Measurements from ENCODE around the gene PRSS21. TPM values are rescaled to one million over a fixed set of nuclear protein-coding genes. Genes with fewer than 3 reads are reported as not detected.

The PRSS21 gene
- total RNA-seq, 1 donor from 2014 or later = 17.1 TPM

DNA sequence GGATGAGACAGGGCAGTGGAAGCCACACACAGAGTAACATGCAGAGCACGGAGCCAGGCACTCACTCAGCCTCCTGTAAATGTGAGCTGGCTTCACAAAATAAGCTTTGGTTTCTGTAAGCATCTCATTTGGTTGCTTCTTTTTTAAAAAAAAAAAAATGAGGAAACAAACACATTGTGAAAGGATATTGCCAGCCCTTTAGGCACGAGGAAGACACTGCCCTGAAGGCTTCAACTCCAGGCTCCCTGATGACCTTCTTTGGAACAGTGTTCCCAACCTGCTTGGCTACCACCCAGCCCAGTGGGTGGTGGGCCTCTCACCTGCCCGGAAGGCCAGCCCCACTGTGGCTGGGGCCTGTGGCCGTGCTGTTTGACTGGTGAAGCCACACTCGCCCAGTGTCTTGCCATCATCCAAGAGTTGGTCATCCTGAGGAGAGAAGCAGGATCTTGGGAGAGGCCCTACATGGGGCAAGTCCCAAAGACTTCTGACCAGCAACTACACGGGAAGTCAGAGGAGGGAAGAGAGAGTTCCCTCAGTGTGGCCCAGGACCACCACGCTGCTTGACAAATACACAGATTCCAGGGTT, 41.8 kb upstream of the PRSS21 start:
- Histone ChIP-seq H3K9me3 (no peaks in the 10 kb centered on the region), H3K36me3 (peaks cover 45% of the 10 kb centered on the region), H3K4me3 (no peak overlapping the region), H3K27me3 (no peaks in the 10 kb centered on the region), H3K27ac (no peak overlapping the region), H3K4me1 (peaks cover 24% of the 10 kb centered on the region)
- TF ChIP-seq, protein P1, sequence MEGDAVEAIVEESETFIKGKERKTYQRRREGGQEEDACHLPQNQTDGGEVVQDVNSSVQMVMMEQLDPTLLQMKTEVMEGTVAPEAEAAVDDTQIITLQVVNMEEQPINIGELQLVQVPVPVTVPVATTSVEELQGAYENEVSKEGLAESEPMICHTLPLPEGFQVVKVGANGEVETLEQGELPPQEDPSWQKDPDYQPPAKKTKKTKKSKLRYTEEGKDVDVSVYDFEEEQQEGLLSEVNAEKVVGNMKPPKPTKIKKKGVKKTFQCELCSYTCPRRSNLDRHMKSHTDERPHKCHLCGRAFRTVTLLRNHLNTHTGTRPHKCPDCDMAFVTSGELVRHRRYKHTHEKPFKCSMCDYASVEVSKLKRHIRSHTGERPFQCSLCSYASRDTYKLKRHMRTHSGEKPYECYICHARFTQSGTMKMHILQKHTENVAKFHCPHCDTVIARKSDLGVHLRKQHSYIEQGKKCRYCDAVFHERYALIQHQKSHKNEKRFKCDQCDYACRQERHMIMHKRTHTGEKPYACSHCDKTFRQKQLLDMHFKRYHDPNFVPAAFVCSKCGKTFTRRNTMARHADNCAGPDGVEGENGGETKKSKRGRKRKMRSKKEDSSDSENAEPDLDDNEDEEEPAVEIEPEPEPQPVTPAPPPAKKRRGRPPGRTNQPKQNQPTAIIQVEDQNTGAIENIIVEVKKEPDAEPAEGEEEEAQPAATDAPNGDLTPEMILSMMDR (IDR thresholded peaks at IDR 0.05) = no peak
- DNase-seq (peak; percentile 56), ATAC-seq (no peak)
- intact Hi-C loops (cut with DNase I) = no loop called here

DNA sequence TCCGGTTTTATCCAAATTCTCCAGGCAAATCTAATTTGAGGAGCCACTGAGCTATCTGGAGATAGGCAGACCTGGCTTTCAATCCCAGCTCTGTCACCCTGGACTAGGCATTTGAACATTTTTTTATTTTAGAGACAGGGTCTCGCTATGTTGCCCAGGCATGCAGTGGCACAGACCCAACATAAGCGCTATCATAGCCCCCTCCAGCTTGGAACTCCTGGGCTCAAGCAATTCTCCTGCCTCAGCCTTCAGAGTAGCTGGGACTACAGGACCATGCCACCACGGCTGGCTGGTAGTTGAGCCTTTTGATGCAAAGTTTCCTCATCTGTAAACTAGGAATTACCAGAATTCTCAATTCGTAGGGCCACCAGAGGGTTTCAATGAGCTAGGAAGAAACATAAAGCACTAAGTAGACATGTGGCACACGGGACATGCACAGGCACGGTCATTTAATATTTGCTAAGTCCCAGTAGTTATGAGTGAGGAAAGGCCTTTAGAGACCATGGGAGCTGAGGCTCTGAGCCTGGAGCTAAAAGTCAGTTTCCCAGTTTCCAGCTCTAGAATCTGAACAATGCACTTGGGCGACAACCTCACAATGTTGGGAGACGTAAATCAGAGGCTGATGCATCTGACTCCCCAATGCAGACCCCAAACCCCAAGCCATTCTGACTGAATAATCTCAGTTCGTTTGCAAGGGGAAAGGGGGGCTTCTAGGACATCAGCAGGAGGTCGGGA, 41.1 kb upstream of the PRSS21 start:
- Histone ChIP-seq H3K27ac (peak overlapping the region; percentile 78), H3K4me1 (peaks cover 24% of the 10 kb centered on the region)
- DNase-seq = no peak

DNA sequence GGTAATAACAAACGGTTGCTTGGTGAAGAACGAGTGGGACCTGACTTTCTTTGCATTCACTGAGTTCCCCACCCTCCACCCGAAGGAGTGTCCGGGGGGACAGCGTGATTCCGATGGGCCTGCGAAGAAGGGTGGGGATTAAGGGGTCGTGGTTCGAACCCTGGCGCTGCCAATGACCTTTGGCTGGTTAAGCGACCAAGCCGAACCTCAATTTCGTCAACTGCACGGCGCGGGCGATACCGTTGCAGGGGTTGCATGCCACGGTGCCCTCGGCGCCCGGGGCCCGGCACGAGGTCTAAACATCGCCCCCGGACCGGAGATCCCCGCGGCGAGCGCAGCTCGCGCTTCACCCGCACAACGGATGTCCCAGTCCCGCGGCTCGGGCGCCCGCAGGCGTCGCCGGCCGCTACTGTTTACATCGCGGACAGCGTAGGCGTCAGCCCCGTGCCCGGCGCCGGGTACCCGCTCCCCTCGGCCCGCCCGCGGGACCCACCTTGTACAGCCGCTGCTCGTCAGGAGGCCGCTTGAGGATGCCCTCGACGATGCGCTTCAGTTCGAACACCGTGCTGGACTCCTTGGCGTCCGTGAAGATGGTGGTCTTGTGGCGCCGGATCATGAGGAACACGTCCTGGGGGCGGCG, 40.4 kb upstream of the PRSS21 start:
- peak overlapping the region; percentile 90 for H3K4me3 ChIP-seq
- TF ChIP-seq, protein P1 (IDR thresholded peaks at IDR 0.05) = no peak
- DNase-seq (peak; percentile 77), ATAC-seq (peak; percentile 5)
- peaks cover 24% of the 10 kb centered on the region for H3K4me1 ChIP-seq
- H3K27me3 ChIP-seq = no peaks in the 10 kb centered on the region
- intact Hi-C loops (cut with DNase I) = no loop called here
- H3K36me3 ChIP-seq = peaks cover 31% of the 10 kb centered on the region
- H3K27ac ChIP-seq = peak overlapping the region; percentile 78
- H3K9me3 ChIP-seq = no peaks in the 10 kb centered on the region

More for the DNA sequence above, 41.1 kb upstream of the PRSS21 start:
- Histone ChIP-seq H3K9me3 (no peaks in the 10 kb centered on the region), H3K27me3 (no peaks in the 10 kb centered on the region), H3K4me3 (peak overlapping the region; percentile 90), H3K36me3 (peaks cover 37% of the 10 kb centered on the region)
- TF ChIP-seq, protein P1 (IDR thresholded peaks at IDR 0.05) = no peak
- intact Hi-C loops (cut with DNase I) = no loop called here
- ATAC-seq = no peak

DNA sequence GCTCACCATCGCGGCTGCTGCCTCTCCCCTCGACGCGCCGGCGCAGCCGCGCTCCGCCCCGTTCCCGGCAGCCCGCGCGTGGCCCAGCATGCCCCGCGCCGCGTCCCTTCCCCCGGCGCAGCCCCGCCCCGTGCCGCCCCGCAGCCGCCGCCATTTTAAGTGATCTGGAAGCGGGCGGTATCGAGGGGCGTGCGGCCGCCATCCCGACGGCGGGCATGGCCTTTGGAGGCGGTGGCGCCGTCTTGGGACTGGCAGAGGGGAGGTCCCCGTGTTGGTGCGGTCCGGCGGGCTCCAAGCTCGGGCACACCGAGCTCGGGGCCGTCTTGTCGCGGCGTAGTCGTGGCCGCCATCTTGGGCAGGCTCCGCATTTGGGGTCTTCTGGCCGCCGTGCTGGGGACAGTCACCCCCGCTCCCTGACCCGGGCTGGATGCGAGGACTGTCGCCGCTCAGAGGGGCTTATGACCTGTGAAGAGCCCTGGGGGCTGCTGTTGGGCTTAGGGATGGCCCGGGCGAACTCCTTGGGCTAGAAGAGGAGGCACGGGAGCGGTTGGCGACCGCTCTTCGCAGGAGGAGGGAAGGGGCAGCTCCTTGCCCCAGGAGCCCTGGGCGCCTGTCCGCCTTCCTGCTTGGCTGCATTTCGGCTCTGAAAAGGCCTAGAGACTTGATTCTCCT, 39.7 kb upstream of the PRSS21 start, which contains the start of gene ELOB:
ELOB (minus strand) TSS at position 50 of the 672 bp plus-strand sequence; CDS start at position 9, 41 bp downstream.
- peaks cover 23% of the 10 kb centered on the region for H3K36me3 ChIP-seq
- TF ChIP-seq, protein P1 (IDR thresholded peaks at IDR 0.05) = no peak
- intact Hi-C loops (cut with DNase I) = no loop called here
- H3K27me3 ChIP-seq = no peaks in the 10 kb centered on the region
- ATAC-seq = peak; percentile 94
- H3K27ac ChIP-seq = peak within 1 kb of the TSS; percentile 100
- peak within 1 kb of the TSS; percentile 94 for H3K4me3 ChIP-seq
- peak; percentile 95 for DNase-seq
- peaks cover 24% of the 10 kb centered on the region for H3K4me1 ChIP-seq
- H3K9me3 ChIP-seq = no peaks in the 10 kb centered on the region

DNA sequence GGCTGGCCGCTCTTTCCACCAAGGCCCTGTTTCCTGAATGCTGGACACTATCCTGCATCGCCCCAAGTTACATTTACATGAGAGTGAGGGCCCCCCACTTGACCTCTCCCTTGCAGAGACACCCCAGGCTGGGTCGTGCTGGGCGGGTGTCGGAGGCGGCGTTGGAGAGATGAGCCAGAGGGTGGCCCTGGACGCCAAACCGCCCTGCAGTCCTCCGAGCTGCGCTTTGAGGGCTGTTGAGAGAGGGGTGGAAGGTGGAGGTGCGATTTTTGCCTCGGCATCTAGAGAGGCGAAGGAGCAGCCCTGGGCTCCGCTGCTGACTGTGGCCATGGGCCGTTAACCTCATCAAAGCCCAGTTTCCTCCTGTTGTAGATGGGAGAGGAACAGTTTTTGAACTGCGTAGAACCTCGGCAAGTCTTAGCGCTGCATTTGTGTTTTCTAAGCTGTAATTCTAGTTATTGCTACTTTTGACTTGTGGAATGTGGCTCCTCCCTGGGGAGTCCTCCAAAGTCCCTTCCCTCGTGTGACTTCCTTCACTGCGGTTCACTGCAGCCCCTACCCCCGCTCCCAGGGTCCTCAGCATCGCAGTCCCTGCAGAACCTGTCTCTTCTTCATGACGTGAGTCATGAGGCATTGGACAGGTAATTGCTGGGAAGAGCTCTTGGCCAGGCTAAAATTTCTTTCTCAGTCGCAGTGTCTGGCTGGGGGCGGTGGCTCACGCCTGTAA, 39.0 kb upstream of the PRSS21 start:
- Histone ChIP-seq H3K27ac (peak overlapping the region; percentile 100), H3K9me3 (no peaks in the 10 kb centered on the region), H3K36me3 (peaks cover 19% of the 10 kb centered on the region), H3K4me1 (peaks cover 24% of the 10 kb centered on the region), H3K27me3 (no peaks in the 10 kb centered on the region), H3K4me3 (peak overlapping the region; percentile 94)
- intact Hi-C loops (cut with DNase I) = no loop called here
- peak; percentile 80 for DNase-seq
- ATAC-seq = peak; percentile 58
- TF ChIP-seq, protein P1 (IDR thresholded peaks at IDR 0.05) = no peak

All from upper lobe of right lung (tissue), 1 donor.